Right lobe of liver (tissue), 4 donors: ENCODE results near the gene PROZ.

Experiments used
- CTCF ChIP-seq, 4 donors: fragments of 200-600 bp in 3 of 4; fragments of 450-650 bp in 1 of 4; IDR thresholded peaks; one replicate each; pipeline versions ENCODE4 v1.5.1 to v1.8.0; 2016 to 2022; ENCODE audit warnings: antibody characterized with exemption in 4 of 4, mild to moderate bottlenecking in 2 of 4
- POLR2A ChIP-seq: fragments of 450-650 bp; IDR thresholded peaks from one replicate; pipeline ENCODE4 v1.6.1; 2017; ENCODE audit warnings: antibody characterized with exemption, mild to moderate bottlenecking
- donor health status: DM: no; HTN: no; CAD: no.
- donor health status: DM: no; HTN: no; CAD: no.
- donor health status: DM: no; HTN: yes; CAD: no.

- TF ChIP-seq CTCF (IDR thresholded peaks at IDR 0.05) (peak in 2 of 4 donors; percentile 20 to 31), POLR2A (no peak)
Observed at GRCh38 chr13:113220877-113221276, 62.4 kb downstream of the PROZ start.
